ENCODE measurements around the gene AEBP1. TPM values are rescaled to one million over a fixed set of nuclear protein-coding genes. Genes with fewer than 3 reads are reported as not detected.

The AEBP1 gene
- total and polyA plus RNA-seq, 9 donors: 137 to 563 (median 283) TPM

GRCh38 chr7:44112231-44112996, 8.3 kb downstream of the AEBP1 start:
- peak in 1 of 5 donors; percentile 59 for DNase-seq
- H3K36me3 ChIP-seq: no peaks in the 10 kb centered on the region
- peaks cover 3% of the 10 kb centered on the region for H3K4me1 ChIP-seq (ENCODE audit: insufficient read depth)
- H3K27me3 ChIP-seq: no peaks in the 10 kb centered on the region
- intact Hi-C loops (cut with DNase I): no loop called here
- no peak overlapping the region for H3K4me3 ChIP-seq
- no peaks in the 10 kb centered on the region for H3K9me3 ChIP-seq
- H3K27ac ChIP-seq: no peak overlapping the region
- TF ChIP-seq EP300 (IDR thresholded peaks at IDR 0.05) (no peak), CTCF (IDR thresholded peaks at IDR 0.05) (no peak), POLR2A (IDR thresholded peaks at IDR 0.05) (no peak)
- 60 to 73% (median 68%) methylated on average over 41 of the region's 41 CpGs for WGBS, 3 donors

- DNase-seq: peak in 1 of 5 donors; percentile 44
- intact Hi-C loops (cut with DNase I): no loop called here
- Histone ChIP-seq H3K36me3 (no peaks in the 10 kb centered on the region), H3K27me3 (no peaks in the 10 kb centered on the region), H3K4me1 (ENCODE audit: insufficient read depth) (peaks cover under 1% of the 10 kb centered on the region), H3K27ac (no peak overlapping the region), H3K9me3 (no peaks in the 10 kb centered on the region), H3K4me3 (no peak overlapping the region)
- TF ChIP-seq EP300 (IDR thresholded peaks at IDR 0.05) (no peak), POLR2A (IDR thresholded peaks at IDR 0.05) (no peak), CTCF (IDR thresholded peaks at IDR 0.05) (no peak)
- WGBS, 3 donors: 84% methylated on average over 33 to 34 of the region's 34 CpGs
These were observed 9.0 kb downstream of the AEBP1 start for GRCh38 chr7:44112997-44113763.

- Histone ChIP-seq H3K4me1 (ENCODE audit: insufficient read depth) (no peaks in the 10 kb centered on the region), H3K36me3 (no peaks in the 10 kb centered on the region), H3K4me3 (no peak overlapping the region), H3K27ac (no peak overlapping the region), H3K9me3 (no peaks in the 10 kb centered on the region), H3K27me3 (no peaks in the 10 kb centered on the region)
- intact Hi-C loops (cut with DNase I): no loop called here
- 79 to 85% (median 84%) methylated on average over 24 of the region's 24 CpGs for WGBS, 3 donors
- no peak for TF ChIP-seq CTCF (IDR thresholded peaks at IDR 0.05)
- no peak for TF ChIP-seq EP300 (IDR thresholded peaks at IDR 0.05)
- TF ChIP-seq POLR2A (IDR thresholded peaks at IDR 0.05): no peak
- no peak for DNase-seq
These were observed 9.7 kb downstream of the AEBP1 start for GRCh38 chr7:44113764-44114354.

- H3K36me3 ChIP-seq: no peaks in the 10 kb centered on the region
- intact Hi-C loops (cut with DNase I): no loop called here
- no peaks in the 10 kb centered on the region for H3K4me1 ChIP-seq (ENCODE audit: insufficient read depth)
- no peak overlapping the region for H3K4me3 ChIP-seq
- no peaks in the 10 kb centered on the region for H3K9me3 ChIP-seq
- DNase-seq: peak in 1 of 5 donors; percentile 39
- H3K27ac ChIP-seq: no peak overlapping the region
- TF ChIP-seq CTCF (IDR thresholded peaks at IDR 0.05): no peak
- no peak for TF ChIP-seq EP300 (IDR thresholded peaks at IDR 0.05)
- TF ChIP-seq POLR2A (IDR thresholded peaks at IDR 0.05): no peak
- H3K27me3 ChIP-seq: no peaks in the 10 kb centered on the region
- WGBS, 3 donors: 62 to 73% (median 63%) methylated on average over 12 of the region's 12 CpGs
These were observed 10.6 kb downstream of the AEBP1 start for GRCh38 chr7:44114586-44115310.
